ENCODE data around the gene RAB17.

Gene RAB17

GRCh38 chr2:237569041-237569440, 21.5 kb downstream of the RAB17 start:
- Histone ChIP-seq H3K79me2 (ENCODE audit: low read length) (no peaks in the 10 kb centered on the region), H3K9ac (ENCODE audit: low read length) (no peak overlapping the region), H3K27me3 (replicated peaks; ENCODE audit: insufficient read depth, low read length) (no peaks in the 10 kb centered on the region), H3K9me2 (replicated peaks; ENCODE audit: insufficient read depth, low read length) (no peaks in the 10 kb centered on the region), H3K4me3 (ENCODE audit: low read length) (no peak overlapping the region), H3K36me3 (replicated peaks; ENCODE audit: insufficient read depth, low read length) (no peaks in the 10 kb centered on the region), H2AFZ (ENCODE audit: low read length) (no peak overlapping the region), H3K27ac (ENCODE audit: low read length) (no peak overlapping the region), H3F3A (ENCODE audit: insufficient read depth, low read length) (no peaks in the 10 kb centered on the region), H4K20me1 (ENCODE audit: insufficient read depth, low read length) (no peaks in the 10 kb centered on the region), H3K4me1 (ENCODE audit: low read length) (peaks cover 7% of the 10 kb centered on the region), H3K9me3 (replicated peaks; ENCODE audit: insufficient read depth, low read length) (no peaks in the 10 kb centered on the region), H3K4me2 (ENCODE audit: low read depth, low read length) (no peak overlapping the region)
- TF ChIP-seq CTCF (IDR thresholded peaks at IDR 0.05; ENCODE audit: low read length) (no peak), EZH2 (optimal IDR thresholded peaks at IDR 0.05; ENCODE audit: low read depth, low read length) (no peak), EZH2phosphoT487 (IDR thresholded peaks at IDR 0.05; ENCODE audit: low read length) (no peak)
- no peak for DNase-seq

- Histone ChIP-seq H3F3A (ENCODE audit: insufficient read depth, low read length) (no peaks in the 10 kb centered on the region), H3K4me2 (ENCODE audit: low read depth, low read length) (no peak overlapping the region), H3K79me2 (ENCODE audit: low read length) (no peaks in the 10 kb centered on the region), H3K27me3 (replicated peaks; ENCODE audit: insufficient read depth, low read length) (no peaks in the 10 kb centered on the region), H3K36me3 (replicated peaks; ENCODE audit: insufficient read depth, low read length) (no peaks in the 10 kb centered on the region), H3K9me2 (replicated peaks; ENCODE audit: insufficient read depth, low read length) (no peaks in the 10 kb centered on the region), H3K9ac (ENCODE audit: low read length) (no peak overlapping the region), H3K9me3 (replicated peaks; ENCODE audit: insufficient read depth, low read length) (no peaks in the 10 kb centered on the region), H3K4me1 (ENCODE audit: low read length) (peaks cover 7% of the 10 kb centered on the region), H3K4me3 (ENCODE audit: low read length) (no peak overlapping the region), H2AFZ (ENCODE audit: low read length) (no peak overlapping the region), H4K20me1 (ENCODE audit: insufficient read depth, low read length) (no peaks in the 10 kb centered on the region), H3K27ac (ENCODE audit: low read length) (no peak overlapping the region)
- TF ChIP-seq EZH2phosphoT487 (IDR thresholded peaks at IDR 0.05; ENCODE audit: low read length): no peak
- no peak for TF ChIP-seq EZH2 (optimal IDR thresholded peaks at IDR 0.05; ENCODE audit: low read depth, low read length)
- TF ChIP-seq CTCF (IDR thresholded peaks at IDR 0.05; ENCODE audit: low read length): no peak
- DNase-seq: no peak
Measured at GRCh38 chr2:237568121-237568660, 22.3 kb downstream of the RAB17 start.

GRCh38 chr2:237567276-237568029, 23.1 kb downstream of the RAB17 start:
- no peaks in the 10 kb centered on the region for H3K9me2 ChIP-seq (replicated peaks; ENCODE audit: insufficient read depth, low read length)
- no peak overlapping the region for H3K27ac ChIP-seq (ENCODE audit: low read length)
- no peak for DNase-seq
- no peaks in the 10 kb centered on the region for H4K20me1 ChIP-seq (ENCODE audit: insufficient read depth, low read length)
- H3K27me3 ChIP-seq (replicated peaks; ENCODE audit: insufficient read depth, low read length): no peaks in the 10 kb centered on the region
- no peak overlapping the region for H3K9ac ChIP-seq (ENCODE audit: low read length)
- no peak for TF ChIP-seq EZH2 (optimal IDR thresholded peaks at IDR 0.05; ENCODE audit: low read depth, low read length)
- no peak for TF ChIP-seq CTCF (IDR thresholded peaks at IDR 0.05; ENCODE audit: low read length)
- TF ChIP-seq EZH2phosphoT487 (IDR thresholded peaks at IDR 0.05; ENCODE audit: low read length): no peak
- H3K79me2 ChIP-seq (ENCODE audit: low read length): no peaks in the 10 kb centered on the region
- H3K36me3 ChIP-seq (replicated peaks; ENCODE audit: insufficient read depth, low read length): no peaks in the 10 kb centered on the region
- no peak overlapping the region for H3K4me3 ChIP-seq (ENCODE audit: low read length)
- H3F3A ChIP-seq (ENCODE audit: insufficient read depth, low read length): no peaks in the 10 kb centered on the region
- no peak overlapping the region for H3K4me2 ChIP-seq (ENCODE audit: low read depth, low read length)
- H3K9me3 ChIP-seq (replicated peaks; ENCODE audit: insufficient read depth, low read length): no peaks in the 10 kb centered on the region
- no peak overlapping the region for H2AFZ ChIP-seq (ENCODE audit: low read length)
- H3K4me1 ChIP-seq (ENCODE audit: low read length): peaks cover 6% of the 10 kb centered on the region
